Neuronal stem cell (in vitro differentiated cells): ENCODE data around the gene TAF1C.

Source experiments
- DNase-seq: peaks from one replicate; pipeline ENCODE4 v3.0.0-alpha.2; 2013; ENCODE audit warnings: low spot score
- H2AFZ ChIP-seq: one replicate; pipeline ENCODE4 v1.6.1; 2013; ENCODE audit warnings: mild to moderate bottlenecking, low read length, inconsistent platforms
- H2AK5ac ChIP-seq: 2 replicates; pipeline ENCODE4 v1.6.1; 2013; ENCODE audit warnings: low read depth, mild to moderate bottlenecking, inconsistent platforms, low read length, moderate library complexity, mixed read lengths
- H2BK120ac ChIP-seq: 2 replicates; pipeline ENCODE4 v1.6.1; 2013; ENCODE audit warnings: low read depth, mild to moderate bottlenecking, inconsistent platforms, low read length, moderate library complexity, mixed read lengths
- H2BK12ac ChIP-seq: one replicate; pipeline ENCODE4 v1.6.1; 2013; ENCODE audit warnings: low read length, inconsistent platforms
- H2BK15ac ChIP-seq: 2 replicates; pipeline ENCODE4 v1.6.1; 2013; ENCODE audit warnings: mild to moderate bottlenecking, low read length, inconsistent platforms, mixed read lengths
- H2BK5ac ChIP-seq: one replicate; pipeline ENCODE4 v1.6.1; 2013; ENCODE audit warnings: inconsistent platforms, mild to moderate bottlenecking, low read length, moderate library complexity
- H3K14ac ChIP-seq: one replicate; pipeline ENCODE4 v1.6.1; 2013; ENCODE audit warnings: low read length, inconsistent platforms
- H3K18ac ChIP-seq: 2 replicates; pipeline ENCODE4 v1.6.1; 2013; ENCODE audit warnings: low read length, inconsistent platforms
- H3K23ac ChIP-seq: 2 replicates; pipeline ENCODE4 v1.6.1; 2013; ENCODE audit warnings: low read depth, mild to moderate bottlenecking, mixed read lengths, low read length, inconsistent platforms; ENCODE audit not compliant: poor library complexity
- H3K27ac ChIP-seq: replicated peaks from 3 replicates; pipeline ENCODE4 v1.5.1; 2013; ENCODE audit warnings: low read length, inconsistent platforms
- H3K27me3 ChIP-seq, 3 experiments: 2 replicates each; pipeline ENCODE4 v1.6.1; 2013; ENCODE audit warnings: low read length in 3 of 3, mild to moderate bottlenecking in 2 of 3, inconsistent platforms in 1 of 3, low read depth in 1 of 3, mixed read lengths in 1 of 3, moderate library complexity in 1 of 3; ENCODE audit not compliant: control insufficient read depth in 3 of 3, insufficient read depth in 3 of 3
- H3K36me3 ChIP-seq, 2 donors: replicated peaks in 1 of 2; 2 replicates each; pipeline ENCODE4 v1.6.1; 2013; ENCODE audit warnings: low read length in 2 of 2; ENCODE audit not compliant: control insufficient read depth in 2 of 2, insufficient read depth in 2 of 2
- H3K4ac ChIP-seq: 2 replicates; pipeline ENCODE4 v1.6.1; 2013; ENCODE audit warnings: inconsistent platforms, mild to moderate bottlenecking, low read length, moderate library complexity
- H3K4me1 ChIP-seq, 2 donors: 1 replicate in 1 of 2; 2 replicates in 1 of 2; pipeline ENCODE4 v1.6.1; 2013; ENCODE audit warnings: low read length in 2 of 2, low read depth in 1 of 2; ENCODE audit not compliant: control insufficient read depth in 2 of 2, insufficient read depth in 1 of 2
- H3K4me2 ChIP-seq: one replicate; pipeline ENCODE4 v1.6.1; 2013; ENCODE audit warnings: mild to moderate bottlenecking, low read length, inconsistent platforms; ENCODE audit not compliant: insufficient read depth, poor library complexity, severe bottlenecking
- H3K4me3 ChIP-seq, 2 donors: 2 replicates each; pipeline ENCODE4 v1.5.1; 2013; ENCODE audit warnings: low read length in 2 of 2, mild to moderate bottlenecking in 2 of 2, inconsistent platforms in 1 of 2, moderate library complexity in 1 of 2
- H3K79me1 ChIP-seq: one replicate; pipeline ENCODE4 v1.6.1; 2013; ENCODE audit warnings: low read depth, mild to moderate bottlenecking, inconsistent platforms, low read length, moderate library complexity
- H3K9ac ChIP-seq: one replicate; pipeline ENCODE4 v1.6.1; 2013; ENCODE audit warnings: mild to moderate bottlenecking, low read depth, low read length, inconsistent platforms; ENCODE audit not compliant: poor library complexity
- H3K9me3 ChIP-seq, 2 donors: replicated peaks in 1 of 2; 2 replicates each; pipeline versions ENCODE3 to v1.6.1; 2013; ENCODE audit warnings: low read length in 2 of 2, mild to moderate bottlenecking in 2 of 2, inconsistent platforms in 1 of 2, low read depth in 1 of 2, mixed read lengths in 1 of 2, moderate library complexity in 1 of 2; ENCODE audit not compliant: control insufficient read depth in 2 of 2, insufficient read depth in 1 of 2
- H4K8ac ChIP-seq: one replicate; pipeline ENCODE4 v1.6.1; 2013; ENCODE audit warnings: low read depth, mild to moderate bottlenecking, inconsistent platforms, low read length, moderate library complexity
- H4K91ac ChIP-seq: one replicate; pipeline ENCODE4 v1.6.1; 2013; ENCODE audit warnings: low read length, low read depth, mild to moderate bottlenecking, inconsistent platforms; ENCODE audit not compliant: poor library complexity
- WGBS, 2 donors: extraction: QIAGEN DNeasy Blood & Tissue Kit; methylation state at CpG; one replicate each; pipeline ENCODE4 v1.1.7; 2013; ENCODE audit warnings: missing lambda C conversion rate in 2 of 2, mixed read lengths in 1 of 2; ENCODE audit not compliant: insufficient read length in 2 of 2, insufficient replicate concordance in 1 of 2; ENCODE audit errors: extremely low coverage in 2 of 2; 5-methylcytosine and 5-hydroxymethylcytosine counted together

TAF1C gene

DNA sequence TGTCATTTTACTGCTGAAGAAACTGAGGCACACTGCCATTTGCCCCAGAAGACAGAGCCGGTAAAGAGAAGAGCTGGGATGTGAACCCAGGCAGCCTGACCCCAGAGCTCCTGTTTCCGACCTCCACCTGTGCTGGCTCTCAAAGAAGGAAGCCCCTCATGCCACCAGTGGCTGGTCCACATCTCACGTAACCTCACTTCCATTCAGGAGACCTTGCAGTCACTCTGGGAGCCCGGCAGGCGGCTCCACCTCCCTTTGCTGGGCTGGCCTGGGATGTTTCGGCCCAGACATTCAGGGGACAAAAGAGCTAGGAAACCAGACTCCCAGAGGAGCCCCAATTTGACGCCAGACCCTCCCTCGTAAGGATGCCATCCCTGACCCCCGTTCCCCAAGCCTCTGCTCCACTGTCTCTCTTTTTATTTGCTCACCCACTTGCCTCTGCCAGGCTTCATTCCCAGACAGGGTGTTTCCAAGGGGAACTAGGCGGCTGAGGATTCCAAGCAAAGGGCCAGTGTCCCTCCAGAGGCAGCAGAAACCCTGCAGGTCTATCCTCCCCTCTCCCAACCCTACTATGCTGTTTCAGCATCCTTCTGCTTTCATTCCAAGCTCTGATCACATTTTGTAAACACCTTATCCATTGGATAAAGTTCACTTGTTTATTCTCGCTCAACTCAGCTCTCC is 2.8 kb downstream of the TAF1C start:
- H3K14ac ChIP-seq, result no peak overlapping the region
- H2BK12ac ChIP-seq, result no peak overlapping the region
- no peak overlapping the region for H3K4me3 ChIP-seq
- no peak overlapping the region for H3K27ac ChIP-seq
- H2BK15ac ChIP-seq, result no peak overlapping the region
- no peak overlapping the region for H3K23ac ChIP-seq
- WGBS, 2 donors, result no CpG with 5 or more reads among the region's 11 CpGs
- no peak overlapping the region for H3K4ac ChIP-seq
- no peaks in the 10 kb centered on the region for H3K9me3 ChIP-seq
- peaks cover 35 to 64% of the 10 kb centered on the region in 2 donors for H3K36me3 ChIP-seq
- no peaks in the 10 kb centered on the region for H3K27me3 ChIP-seq
- no peak overlapping the region for H3K9ac ChIP-seq
- H3K18ac ChIP-seq, result no peak overlapping the region
- H3K4me1 ChIP-seq, result peaks cover 3 to 4% of the 10 kb centered on the region in 2 donors
- no peak overlapping the region for H4K8ac ChIP-seq
- H2AFZ ChIP-seq, result no peak overlapping the region
- peaks cover 16% of the 10 kb centered on the region for H3K79me1 ChIP-seq
- no peak overlapping the region for H2BK120ac ChIP-seq
- DNase-seq, result no peak
- H2BK5ac ChIP-seq, result no peak overlapping the region
- no peak overlapping the region for H2AK5ac ChIP-seq
- H3K4me2 ChIP-seq, result no peak overlapping the region
- no peak overlapping the region for H4K91ac ChIP-seq

DNA sequence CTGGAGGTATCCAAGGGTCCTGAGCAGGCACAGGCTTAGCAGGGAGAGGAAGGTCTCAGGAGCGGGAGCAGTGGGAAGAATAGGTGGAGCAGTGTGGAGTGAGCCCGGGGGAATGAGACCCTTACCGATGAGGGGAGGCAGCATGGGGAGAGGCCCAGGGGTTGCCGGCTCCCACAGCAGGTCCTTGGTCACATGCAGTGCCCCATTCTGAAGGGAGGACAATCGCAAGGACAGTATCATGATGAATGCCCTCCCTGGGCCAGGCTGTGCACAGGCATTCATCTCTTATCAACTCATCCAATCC is 3.3 kb downstream of the TAF1C start:
- Histone ChIP-seq H3K18ac (no peak overlapping the region), H3K27ac (no peak overlapping the region), H2BK120ac (no peak overlapping the region), H2AK5ac (no peak overlapping the region), H3K9me3 (no peaks in the 10 kb centered on the region), H3K23ac (peak overlapping the region; percentile 49), H3K27me3 (no peaks in the 10 kb centered on the region), H4K91ac (no peak overlapping the region), H2AFZ (no peak overlapping the region), H2BK5ac (no peak overlapping the region), H3K79me1 (peaks cover 16% of the 10 kb centered on the region), H3K36me3 (peaks cover 37 to 69% of the 10 kb centered on the region in 2 donors), H3K14ac (no peak overlapping the region), H3K4me2 (no peak overlapping the region), H3K4me1 (peaks cover 3 to 4% of the 10 kb centered on the region in 2 donors), H3K4ac (no peak overlapping the region), H2BK12ac (no peak overlapping the region), H3K4me3 (no peak overlapping the region), H4K8ac (no peak overlapping the region), H2BK15ac (no peak overlapping the region), H3K9ac (no peak overlapping the region)
- DNase-seq, result no peak
- WGBS, 2 donors, result no CpG with 5 or more reads among the region's 5 CpGs

DNA sequence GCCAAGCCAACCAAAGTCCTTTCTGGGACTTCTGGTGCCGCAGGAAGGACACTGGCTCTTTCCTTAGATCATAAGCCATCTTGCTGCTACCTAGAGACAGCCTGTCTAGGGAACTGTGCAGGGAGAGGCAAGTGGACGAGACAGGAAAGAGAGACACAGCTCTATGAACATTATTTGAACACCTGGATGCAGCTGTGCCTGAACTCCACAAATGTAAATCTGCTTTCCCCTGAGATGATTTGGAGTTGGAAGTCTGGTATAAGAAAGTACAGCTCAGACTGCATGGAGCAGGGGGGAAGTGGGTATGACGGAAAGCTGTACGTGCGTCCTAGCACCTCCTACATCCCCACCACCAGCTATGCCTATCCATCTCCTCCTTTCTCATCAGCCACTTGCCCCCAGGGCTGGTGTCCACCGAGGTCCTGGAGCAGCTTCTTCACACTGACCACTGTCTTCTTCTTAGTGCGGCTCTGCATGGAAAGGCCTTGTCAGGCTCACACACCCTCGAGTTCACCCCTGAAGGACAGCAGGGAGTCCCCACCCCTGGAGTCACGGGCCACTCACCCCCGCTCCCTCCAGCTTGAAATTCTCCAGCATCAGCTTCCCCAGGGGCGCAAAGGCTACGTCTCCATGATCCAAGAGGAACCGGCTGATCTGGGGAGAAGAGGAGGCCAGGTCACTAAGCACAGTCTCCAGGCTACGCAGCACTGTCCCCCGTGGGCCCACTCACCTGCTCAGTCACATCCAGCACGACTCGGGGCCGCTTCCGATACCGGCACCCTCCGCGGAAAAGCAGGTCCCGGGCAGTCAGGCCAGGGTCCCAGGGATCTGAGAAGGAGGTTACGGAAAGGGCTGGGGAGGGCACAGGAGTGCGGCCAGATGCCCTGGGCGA is 3.9 kb downstream of the TAF1C start:
- no peak overlapping the region for H2BK15ac ChIP-seq
- no peaks in the 10 kb centered on the region for H3K27me3 ChIP-seq
- peak overlapping the region; percentile 49 for H3K23ac ChIP-seq
- no peak overlapping the region for H3K14ac ChIP-seq
- H3K36me3 ChIP-seq, result peaks cover 43 to 75% of the 10 kb centered on the region in 2 donors
- WGBS, 2 donors, result no CpG with 5 or more reads among the region's 26 CpGs
- H2BK5ac ChIP-seq, result no peak overlapping the region
- no peak overlapping the region for H2AK5ac ChIP-seq
- no peak overlapping the region for H2AFZ ChIP-seq
- peaks cover 16% of the 10 kb centered on the region for H3K79me1 ChIP-seq
- no peak overlapping the region for H4K8ac ChIP-seq
- H3K4me3 ChIP-seq, result no peak overlapping the region
- H4K91ac ChIP-seq, result no peak overlapping the region
- H2BK12ac ChIP-seq, result no peak overlapping the region
- no peak overlapping the region for H3K4ac ChIP-seq
- H3K4me1 ChIP-seq, result peaks cover 3 to 4% of the 10 kb centered on the region in 2 donors
- H2BK120ac ChIP-seq, result no peak overlapping the region
- H3K27ac ChIP-seq, result no peak overlapping the region
- H3K9ac ChIP-seq, result no peak overlapping the region
- no peak overlapping the region for H3K4me2 ChIP-seq
- no peak overlapping the region for H3K18ac ChIP-seq
- no peaks in the 10 kb centered on the region for H3K9me3 ChIP-seq
- DNase-seq, result no peak

DNA sequence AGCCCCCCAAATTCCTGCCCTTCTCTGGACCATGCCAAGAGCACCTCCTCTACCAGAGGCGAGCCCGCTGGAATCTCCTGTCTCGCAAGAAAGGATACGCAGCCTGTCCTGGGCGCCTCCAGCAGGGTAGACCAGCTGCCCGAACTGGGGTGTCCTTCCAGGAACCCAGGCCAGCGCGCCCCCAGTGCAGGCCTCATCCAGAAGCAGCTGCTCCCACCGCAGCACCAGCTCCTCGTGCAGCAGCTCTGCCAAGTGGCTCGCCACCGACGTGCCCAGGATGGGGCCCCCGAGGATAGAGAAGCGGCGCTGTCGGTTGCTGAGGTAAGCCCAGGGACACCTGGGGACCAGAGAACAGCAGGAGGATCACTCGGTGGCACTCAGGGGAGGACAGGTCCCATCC is 4.8 kb downstream of the TAF1C start:
- Histone ChIP-seq H4K91ac (no peak overlapping the region), H2BK12ac (no peak overlapping the region), H3K4me3 (no peak overlapping the region), H2AK5ac (no peak overlapping the region), H3K14ac (no peak overlapping the region), H3K4me1 (peaks cover 3 to 10% of the 10 kb centered on the region in 2 donors), H3K27me3 (no peaks in the 10 kb centered on the region), H3K79me1 (peaks cover 16% of the 10 kb centered on the region), H2BK120ac (no peak overlapping the region), H3K18ac (no peak overlapping the region), H3K9me3 (no peaks in the 10 kb centered on the region), H2AFZ (no peak overlapping the region), H3K36me3 (peaks cover 45 to 80% of the 10 kb centered on the region in 2 donors), H3K27ac (no peak overlapping the region), H4K8ac (no peak overlapping the region), H3K4ac (no peak overlapping the region), H2BK15ac (no peak overlapping the region), H2BK5ac (no peak overlapping the region), H3K9ac (peak overlapping the region; percentile 2), H3K23ac (no peak overlapping the region), H3K4me2 (no peak overlapping the region)
- DNase-seq, result no peak
- WGBS, 2 donors, result no CpG with 5 or more reads among the region's 18 CpGs
